Activated naive CD8-positive, alpha-beta T cell treated with anti-CD3 and anti-CD28 coated beads, Interleukin-2, amount 10 ng/mL, durations not matched to agents 7 days and 5 days (primary cell): ENCODE data around the gene NREP. TPM values are rescaled to one million over a fixed set of nuclear protein-coding genes. Genes with fewer than 3 reads are reported as not detected.
A peak's percentile ranks its signal among the peaks of the same experiment; 100 is the strongest.

Source experiments
- ATAC-seq: fragments of 150-1000 bp; cut with Tn5 transposase; one replicate; pipeline ENCODE4 v1.10.0; 2021; ENCODE audit warnings: low read depth, moderate library complexity
- POLR2A ChIA-PET: fragments of 350-600 bp; sonication (Branson Sonifier 250); formaldehyde crosslinking; loops from one replicate; lab custom pipeline; 2021; ENCODE audit warnings: antibody characterized with exemption; lab: Charles Lee
- DNase-seq: peaks from one replicate; pipeline ENCODE4 v3.0.0; 2021
- H3K27ac Mint-ChIP-seq: one replicate; pipeline ENCODE4 v1.8.0; 2022; ENCODE audit warnings: mild to moderate bottlenecking, mixed read lengths
- H3K27me3 Mint-ChIP-seq: one replicate; pipeline ENCODE4 v1.8.0; 2022; ENCODE audit warnings: mild to moderate bottlenecking, moderate library complexity, mixed read lengths
- H3K36me3 Mint-ChIP-seq: one replicate; pipeline ENCODE4 v1.8.0; 2021; ENCODE audit warnings: mild to moderate bottlenecking, mixed read lengths
- H3K4me1 Mint-ChIP-seq: one replicate; pipeline ENCODE4 v1.8.0; 2021; ENCODE audit warnings: mixed read lengths
- H3K4me3 Mint-ChIP-seq: one replicate; pipeline ENCODE4 v1.8.0; 2022; ENCODE audit warnings: mild to moderate bottlenecking, moderate library complexity, mixed read lengths
- H3K9me3 Mint-ChIP-seq: one replicate; pipeline ENCODE4 v1.8.0; 2021; ENCODE audit warnings: mixed read lengths
- total RNA-seq, 2 experiments: library from RNA; stranded (reverse); gene quantifications; one replicate each; pipeline ENCODE4 v1.2.3, GENCODE V29; 2021

The NREP gene, protein sequence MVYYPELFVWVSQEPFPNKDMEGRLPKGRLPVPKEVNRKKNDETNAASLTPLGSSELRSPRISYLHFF
- total RNA-seq: 10 to 100 TPM; 19.6 to 20.2 TPM

DNA sequence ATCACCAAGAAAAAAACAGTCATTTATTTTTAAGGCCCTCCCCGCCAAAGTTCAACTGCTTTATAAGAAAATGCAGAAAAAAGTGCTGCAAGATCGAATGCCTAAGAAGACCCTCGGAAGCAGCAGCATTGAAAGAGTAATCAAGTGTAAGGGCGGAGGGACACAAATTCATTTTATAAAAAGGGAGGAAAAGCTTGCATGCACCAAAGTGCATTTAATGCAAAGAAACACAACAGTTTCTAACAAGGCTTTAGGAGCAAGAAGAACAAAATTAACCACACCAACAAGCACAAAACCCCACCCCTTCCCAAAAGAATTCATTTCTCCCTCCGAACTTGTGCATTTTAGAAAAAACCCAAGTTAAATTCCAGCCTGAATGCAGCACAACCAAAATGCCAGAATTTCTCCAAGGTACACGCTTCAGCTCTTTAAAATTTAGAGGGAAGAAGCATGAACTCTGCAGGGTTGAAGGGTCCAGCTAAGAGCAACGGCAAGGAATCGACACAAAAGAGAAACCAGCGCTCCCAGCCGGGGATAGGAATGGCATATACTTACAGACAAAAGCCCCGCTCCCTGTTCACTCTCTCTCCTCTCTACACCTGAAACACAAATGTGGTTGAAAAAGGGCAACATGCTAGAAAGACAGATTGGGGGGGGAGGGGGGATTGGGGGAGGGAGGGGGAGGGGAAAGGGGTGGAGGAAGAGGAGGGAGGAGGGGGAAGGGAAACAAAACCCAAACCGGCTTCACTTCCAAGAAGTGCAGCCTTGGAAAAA is at the start of gene NREP:
Gene NREP (minus strand): TSS at position 614 of the 774 bp plus-strand sequence. CDS start 1,422 bp downstream, outside the sequence.
- Mint-ChIP-seq H3K4me3 (peak within 1 kb of the TSS; percentile 90), H3K27me3 (no peaks in the 10 kb centered on the region), H3K36me3 (peaks cover 13% of the 10 kb centered on the region), H3K27ac (peak within 1 kb of the TSS; percentile 89), H3K9me3 (peaks cover 3% of the 10 kb centered on the region), H3K4me1 (peaks cover 20% of the 10 kb centered on the region)
- DNase-seq (no peak), ATAC-seq (peak; percentile 0)
- POLR2A ChIA-PET: interaction anchor here (0.8 to 2.8 kb wide), 7 partner anchors 15 to 404 kb away, joined by 3 to 21 read pairs (median 6); no protein-coding TSS in a partner anchor

DNA sequence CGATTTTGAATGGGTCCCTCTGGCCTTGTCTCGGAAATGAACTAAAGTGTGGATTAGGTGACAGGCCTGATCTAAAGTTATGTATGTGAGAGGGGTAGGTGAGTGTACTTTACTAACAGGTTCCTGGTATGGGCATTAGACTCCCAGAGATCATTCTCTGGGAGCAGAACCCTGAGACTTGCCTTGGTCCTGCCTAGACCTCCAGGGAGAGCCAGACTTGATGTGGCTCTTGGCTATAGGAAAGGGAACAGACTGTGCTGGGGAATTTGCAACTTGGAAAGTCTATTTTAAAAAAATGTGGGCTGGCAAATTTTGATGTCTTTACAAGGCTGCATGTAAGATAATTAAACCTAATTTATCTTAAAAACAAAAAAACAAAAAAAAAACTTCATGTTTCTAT is 49.8 kb upstream of the NREP start:
- no peaks in the 10 kb centered on the region for H3K36me3 Mint-ChIP-seq
- H3K9me3 Mint-ChIP-seq: no peaks in the 10 kb centered on the region
- no peaks in the 10 kb centered on the region for H3K4me1 Mint-ChIP-seq
- peaks cover 2% of the 10 kb centered on the region for H3K27me3 Mint-ChIP-seq
- no peak overlapping the region for H3K27ac Mint-ChIP-seq
- DNase-seq: no peak
- ATAC-seq: no peak
- no peak overlapping the region for H3K4me3 Mint-ChIP-seq
- POLR2A ChIA-PET: no interaction called here

GRCh38 chr5:111806156-111806555 is 49.2 kb upstream of the NREP start:
- no peak for DNase-seq

DNA sequence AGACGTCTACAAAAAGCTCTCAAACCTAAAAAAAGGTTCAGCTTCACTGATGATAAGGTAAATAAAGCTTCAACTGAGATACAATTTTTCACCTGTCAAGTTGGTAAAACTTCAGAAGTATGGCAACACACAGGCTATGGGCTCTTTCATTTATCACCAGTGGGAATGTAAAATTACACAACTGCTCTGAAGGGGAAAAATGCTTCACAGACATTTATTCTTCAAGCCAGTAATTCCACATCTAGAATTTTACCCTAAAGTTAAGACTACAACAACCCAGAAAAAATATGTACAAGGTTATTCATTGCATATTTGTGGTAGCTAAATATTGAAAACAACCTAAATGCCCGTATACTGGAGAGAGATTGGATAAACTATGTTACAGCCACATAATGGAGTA is 48.1 kb upstream of the NREP start:
- peaks cover 2% of the 10 kb centered on the region for H3K27me3 Mint-ChIP-seq
- POLR2A ChIA-PET: no interaction called here
- no peaks in the 10 kb centered on the region for H3K36me3 Mint-ChIP-seq
- no peak for ATAC-seq
- H3K4me3 Mint-ChIP-seq: no peak overlapping the region
- no peak overlapping the region for H3K27ac Mint-ChIP-seq
- no peaks in the 10 kb centered on the region for H3K4me1 Mint-ChIP-seq
- no peaks in the 10 kb centered on the region for H3K9me3 Mint-ChIP-seq
- DNase-seq: no peak

More at GRCh38 chr5:111806156-111806555, 49.2 kb upstream of the NREP start:
- POLR2A ChIA-PET: no interaction called here
- H3K9me3 Mint-ChIP-seq: no peaks in the 10 kb centered on the region
- H3K4me3 Mint-ChIP-seq: no peak overlapping the region
- no peak overlapping the region for H3K27ac Mint-ChIP-seq
- no peaks in the 10 kb centered on the region for H3K36me3 Mint-ChIP-seq
- no peak for ATAC-seq
- peaks cover 2% of the 10 kb centered on the region for H3K27me3 Mint-ChIP-seq
- H3K4me1 Mint-ChIP-seq: no peaks in the 10 kb centered on the region

GRCh38 chr5:111800351-111800750 is 43.4 kb upstream of the NREP start:
- DNase-seq: no peak
- Mint-ChIP-seq H3K36me3 (no peaks in the 10 kb centered on the region), H3K27ac (no peak overlapping the region), H3K4me1 (no peaks in the 10 kb centered on the region), H3K9me3 (peaks cover 2% of the 10 kb centered on the region), H3K4me3 (no peak overlapping the region), H3K27me3 (peaks cover 5% of the 10 kb centered on the region)
- ATAC-seq: no peak
- POLR2A ChIA-PET: no interaction called here

DNA sequence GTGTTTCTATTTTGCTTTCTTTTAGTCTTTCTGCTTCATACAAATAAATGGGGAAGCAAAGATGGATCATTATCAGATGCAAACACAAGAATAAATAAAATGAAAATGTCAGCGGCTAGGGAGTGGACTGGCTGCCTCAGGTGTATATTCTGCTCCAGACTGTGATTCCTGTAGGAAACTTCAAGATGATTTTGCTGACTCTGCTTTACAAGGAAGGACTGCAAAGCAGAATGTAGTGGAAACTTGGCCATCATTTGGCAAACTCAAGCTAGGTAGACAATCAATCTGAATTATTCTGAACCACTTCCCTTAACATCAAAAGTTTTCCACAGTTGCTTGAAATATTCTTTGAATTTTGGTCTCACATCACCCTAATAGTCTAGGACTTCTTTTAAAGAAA is 38.1 kb upstream of the NREP start:
- no peak overlapping the region for H3K4me3 Mint-ChIP-seq
- H3K36me3 Mint-ChIP-seq: no peaks in the 10 kb centered on the region

GRCh38 chr5:111792471-111793058 is 35.6 kb upstream of the NREP start:
- H3K36me3 Mint-ChIP-seq: no peaks in the 10 kb centered on the region
- H3K27me3 Mint-ChIP-seq: peaks cover 10% of the 10 kb centered on the region
- DNase-seq: no peak
- H3K4me3 Mint-ChIP-seq: no peak overlapping the region
- H3K4me1 Mint-ChIP-seq: no peaks in the 10 kb centered on the region
- peaks cover 3% of the 10 kb centered on the region for H3K9me3 Mint-ChIP-seq
- POLR2A ChIA-PET: no interaction called here
- no peak overlapping the region for H3K27ac Mint-ChIP-seq
- no peak for ATAC-seq

More for the DNA sequence above, 38.1 kb upstream of the NREP start:
- ATAC-seq (no peak), DNase-seq (no peak)
- POLR2A ChIA-PET: no interaction called here
- no peak overlapping the region for H3K27ac Mint-ChIP-seq
- H3K4me1 Mint-ChIP-seq: no peaks in the 10 kb centered on the region
- peaks cover 3% of the 10 kb centered on the region for H3K9me3 Mint-ChIP-seq
- H3K27me3 Mint-ChIP-seq: peaks cover 10% of the 10 kb centered on the region

DNA sequence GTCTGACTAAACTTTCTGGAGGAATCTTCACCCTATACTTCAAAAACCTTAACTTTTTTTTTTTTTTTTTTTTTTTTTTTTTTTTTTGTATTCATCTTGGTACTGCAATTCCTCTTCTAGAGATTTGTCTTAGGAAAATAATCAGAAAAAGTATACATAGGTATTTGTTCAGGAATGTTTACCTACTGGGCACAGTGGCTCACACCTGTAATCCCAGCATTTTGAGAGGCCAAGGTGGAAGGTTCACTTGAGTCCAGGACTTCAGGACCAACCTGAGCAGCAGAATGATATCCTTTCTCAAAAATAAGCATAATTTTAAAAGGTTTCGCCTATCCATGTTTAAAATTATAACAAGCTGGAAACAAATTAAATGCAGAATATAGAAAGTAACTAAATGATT is 33.3 kb upstream of the NREP start:
- POLR2A ChIA-PET: no interaction called here
- DNase-seq: no peak
- H3K36me3 Mint-ChIP-seq: no peaks in the 10 kb centered on the region
- H3K27ac Mint-ChIP-seq: no peak overlapping the region
- H3K27me3 Mint-ChIP-seq: peaks cover 9% of the 10 kb centered on the region
- no peaks in the 10 kb centered on the region for H3K4me1 Mint-ChIP-seq
- H3K9me3 Mint-ChIP-seq: peaks cover 1% of the 10 kb centered on the region
- H3K4me3 Mint-ChIP-seq: no peak overlapping the region
- no peak for ATAC-seq

DNA sequence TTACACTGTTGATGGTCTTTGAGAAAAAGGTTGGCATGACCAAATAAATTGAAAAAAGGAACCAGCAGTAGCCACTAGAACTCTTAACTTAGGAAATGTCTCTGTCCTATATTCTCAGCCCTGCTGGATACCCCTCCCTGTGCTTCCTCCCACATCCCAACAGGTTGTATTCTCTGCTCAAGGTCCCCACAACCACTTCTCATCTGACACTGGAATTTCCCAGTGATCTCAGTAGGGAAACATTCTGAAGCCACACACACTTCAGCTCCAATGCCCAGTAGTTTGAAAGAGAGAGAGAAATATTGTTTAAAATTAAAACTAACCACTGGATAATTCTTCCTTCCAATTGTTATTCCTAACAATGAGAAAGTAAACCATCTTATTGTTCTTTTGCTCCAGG is 30.0 kb upstream of the NREP start:
- H3K27ac Mint-ChIP-seq: no peak overlapping the region
- DNase-seq (no peak), ATAC-seq (no peak)
- H3K9me3 Mint-ChIP-seq: no peaks in the 10 kb centered on the region
- no peaks in the 10 kb centered on the region for H3K36me3 Mint-ChIP-seq
- H3K4me1 Mint-ChIP-seq: no peaks in the 10 kb centered on the region
- POLR2A ChIA-PET: no interaction called here
- H3K27me3 Mint-ChIP-seq: peaks cover 4% of the 10 kb centered on the region
- H3K4me3 Mint-ChIP-seq: no peak overlapping the region

DNA sequence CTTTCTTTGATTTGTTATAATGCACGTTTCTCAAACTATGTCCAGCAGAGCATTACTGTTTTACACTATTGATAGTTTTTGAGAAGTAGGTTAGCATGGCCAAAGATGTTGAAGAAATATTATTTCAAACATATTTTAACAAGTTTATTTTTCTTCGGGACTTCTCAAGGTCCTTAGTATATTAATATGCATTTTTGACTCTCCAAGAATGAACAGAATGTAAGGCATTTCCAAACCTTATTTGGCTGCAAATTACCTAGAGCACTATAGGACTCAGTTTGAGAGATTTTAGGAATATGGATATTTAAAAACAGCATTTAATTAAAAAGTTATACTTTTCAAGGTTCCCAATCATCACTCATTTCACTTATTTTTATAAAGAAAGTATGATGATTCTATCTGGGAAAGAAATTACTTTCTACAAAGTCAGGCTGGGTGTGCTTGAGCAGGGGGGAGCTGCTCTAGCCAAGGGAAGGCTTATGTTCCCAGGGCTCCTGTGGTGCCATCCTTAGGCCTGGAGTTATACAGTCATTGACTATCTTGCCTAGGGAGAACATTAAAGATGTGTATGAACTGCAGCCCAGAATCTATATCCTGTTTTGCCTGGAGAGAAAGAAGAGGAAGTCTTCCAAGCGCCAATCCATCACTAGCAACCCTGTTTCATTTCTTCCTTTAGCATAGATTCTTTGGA is 27.6 kb upstream of the NREP start:
- DNase-seq (no peak), ATAC-seq (no peak)
- peaks cover 8% of the 10 kb centered on the region for H3K27me3 Mint-ChIP-seq
- H3K4me3 Mint-ChIP-seq: no peak overlapping the region
- H3K9me3 Mint-ChIP-seq: no peaks in the 10 kb centered on the region
- POLR2A ChIA-PET: no interaction called here
- H3K27ac Mint-ChIP-seq: no peak overlapping the region
- H3K36me3 Mint-ChIP-seq: no peaks in the 10 kb centered on the region
- H3K4me1 Mint-ChIP-seq: no peaks in the 10 kb centered on the region

DNA sequence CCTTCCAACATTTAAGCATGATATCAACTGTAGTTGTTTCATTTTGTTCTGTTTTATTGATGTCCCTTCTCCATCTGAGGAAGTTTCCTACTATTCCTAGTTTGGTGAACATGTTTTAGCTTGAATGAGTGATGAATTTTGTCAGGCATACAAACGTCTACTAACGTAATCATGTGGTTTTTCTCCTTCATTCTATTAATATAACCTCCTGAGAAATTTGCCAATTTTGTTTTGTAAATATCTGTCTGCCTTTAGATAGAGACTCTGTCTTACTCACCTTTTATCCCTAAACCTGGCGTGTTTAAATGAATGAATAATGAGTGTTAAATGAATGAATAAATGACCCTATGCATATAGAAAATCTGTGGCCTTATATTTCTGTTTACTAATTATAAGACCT is 26.5 kb upstream of the NREP start:
- POLR2A ChIA-PET: no interaction called here

GRCh38 chr5:111782216-111782615 is 25.2 kb upstream of the NREP start:
- Mint-ChIP-seq H3K9me3 (no peaks in the 10 kb centered on the region), H3K4me1 (no peaks in the 10 kb centered on the region), H3K27me3 (peaks cover 14% of the 10 kb centered on the region), H3K36me3 (no peaks in the 10 kb centered on the region), H3K27ac (no peak overlapping the region), H3K4me3 (no peak overlapping the region)
- no peak for ATAC-seq
- POLR2A ChIA-PET: no interaction called here
- DNase-seq: no peak

More for the DNA sequence above, 26.5 kb upstream of the NREP start:
- no peak overlapping the region for H3K4me3 Mint-ChIP-seq
- H3K27me3 Mint-ChIP-seq: peaks cover 14% of the 10 kb centered on the region
- H3K4me1 Mint-ChIP-seq: no peaks in the 10 kb centered on the region
- ATAC-seq (no peak), DNase-seq (no peak)
- no peak overlapping the region for H3K27ac Mint-ChIP-seq
- H3K36me3 Mint-ChIP-seq: no peaks in the 10 kb centered on the region
- H3K9me3 Mint-ChIP-seq: no peaks in the 10 kb centered on the region

GRCh38 chr5:111781200-111781599 is 24.2 kb upstream of the NREP start:
- ATAC-seq (no peak), DNase-seq (no peak)
- H3K4me3 Mint-ChIP-seq: no peak overlapping the region
- POLR2A ChIA-PET: no interaction called here
- H3K4me1 Mint-ChIP-seq: no peaks in the 10 kb centered on the region
- H3K27ac Mint-ChIP-seq: no peak overlapping the region
- H3K9me3 Mint-ChIP-seq: no peaks in the 10 kb centered on the region
- H3K27me3 Mint-ChIP-seq: peaks cover 14% of the 10 kb centered on the region
- no peaks in the 10 kb centered on the region for H3K36me3 Mint-ChIP-seq
